ENCODE results near the gene DPP8.

GRCh38 chr15:65524226-65524625, 6.7 kb upstream of the DPP8 start:
- TF ChIP-seq CTCF (IDR thresholded peaks at IDR 0.05; ENCODE audit: poor library complexity, severe bottlenecking) (no peak), SMC3 (conservative IDR thresholded peaks at IDR 0.05; ENCODE audit: poor library complexity) (no peak), POLR2AphosphoS5 (IDR thresholded peaks at IDR 0.05) (no peak), MXI1 (conservative IDR thresholded peaks at IDR 0.05; ENCODE audit: poor library complexity, severe bottlenecking) (no peak)
